ENCODE data around the gene GDF7.

The GDF7 gene

GRCh38 chr2:20650877-20651730 is 15.8 kb upstream of the GDF7 start, which contains the start of gene HS1BP3:
Gene HS1BP3, minus strand, starts transcription at chr2:20651098. Its CDS starts 35 bp downstream, at chr2:20651063.
- no peaks in the 10 kb centered on the region for H3K27me3 ChIP-seq (ENCODE audit: control insufficient read depth, insufficient read depth, low read length)
- H3K36me3 ChIP-seq (ENCODE audit: control insufficient read depth, insufficient read depth, low read length) = no peaks in the 10 kb centered on the region; the same call in 1 of the 2 replicates
- peaks cover 2% of the 10 kb centered on the region; the same call in 1 of the 2 replicates for H3K4me1 ChIP-seq (ENCODE audit: control insufficient read depth, insufficient read depth, low read length)
- H3K27ac ChIP-seq (ENCODE audit: low read length) = no peak within 1 kb of the TSS
- WGBS (ENCODE audit: insufficient coverage, insufficient read length) = no CpG with 5 or more reads among the region's 72 CpGs
- H3K9me3 ChIP-seq (ENCODE audit: control insufficient read depth, insufficient read depth, low read length) = no peaks in the 10 kb centered on the region
- H3K4me3 ChIP-seq (ENCODE audit: low read length) = peak within 1 kb of the TSS; percentile 57; the same call in 1 of the 2 replicates
- no peak for DNase-seq (ENCODE audit: low read depth, low spot score)

- no CpG with 5 or more reads among the region's 7 CpGs for WGBS (ENCODE audit: insufficient coverage, insufficient read length)
- DNase-seq (ENCODE audit: low read depth, low spot score) = no peak
- no peak overlapping the region for H3K27ac ChIP-seq (ENCODE audit: low read length)
- no peak overlapping the region; the same call in 1 of the 2 replicates for H3K4me3 ChIP-seq (ENCODE audit: low read length)
- H3K4me1 ChIP-seq (ENCODE audit: control insufficient read depth, insufficient read depth, low read length) = peaks cover 2% of the 10 kb centered on the region; the same call in 1 of the 2 replicates
- H3K9me3 ChIP-seq (ENCODE audit: control insufficient read depth, insufficient read depth, low read length) = no peaks in the 10 kb centered on the region
- no peaks in the 10 kb centered on the region; the same call in 1 of the 2 replicates for H3K36me3 ChIP-seq (ENCODE audit: control insufficient read depth, insufficient read depth, low read length)
- H3K27me3 ChIP-seq (ENCODE audit: control insufficient read depth, insufficient read depth, low read length) = no peaks in the 10 kb centered on the region
Observed at GRCh38 chr2:20651731-20652099, 15.2 kb upstream of the GDF7 start.

- Histone ChIP-seq H3K4me1 (ENCODE audit: control insufficient read depth, insufficient read depth, low read length) (peaks cover 2% of the 10 kb centered on the region; the same call in 1 of the 2 replicates), H3K4me3 (ENCODE audit: low read length) (no peak overlapping the region), H3K27me3 (ENCODE audit: control insufficient read depth, insufficient read depth, low read length) (no peaks in the 10 kb centered on the region), H3K36me3 (ENCODE audit: control insufficient read depth, insufficient read depth, low read length) (no peaks in the 10 kb centered on the region), H3K27ac (ENCODE audit: low read length) (no peak overlapping the region), H3K9me3 (ENCODE audit: control insufficient read depth, insufficient read depth, low read length) (no peaks in the 10 kb centered on the region)
- DNase-seq (ENCODE audit: low read depth, low spot score) = no peak
- WGBS (ENCODE audit: insufficient coverage, insufficient read length) = no CpG with 5 or more reads among the region's 7 CpGs
Observed at GRCh38 chr2:20652141-20652540, 14.8 kb upstream of the GDF7 start.

DNA sequence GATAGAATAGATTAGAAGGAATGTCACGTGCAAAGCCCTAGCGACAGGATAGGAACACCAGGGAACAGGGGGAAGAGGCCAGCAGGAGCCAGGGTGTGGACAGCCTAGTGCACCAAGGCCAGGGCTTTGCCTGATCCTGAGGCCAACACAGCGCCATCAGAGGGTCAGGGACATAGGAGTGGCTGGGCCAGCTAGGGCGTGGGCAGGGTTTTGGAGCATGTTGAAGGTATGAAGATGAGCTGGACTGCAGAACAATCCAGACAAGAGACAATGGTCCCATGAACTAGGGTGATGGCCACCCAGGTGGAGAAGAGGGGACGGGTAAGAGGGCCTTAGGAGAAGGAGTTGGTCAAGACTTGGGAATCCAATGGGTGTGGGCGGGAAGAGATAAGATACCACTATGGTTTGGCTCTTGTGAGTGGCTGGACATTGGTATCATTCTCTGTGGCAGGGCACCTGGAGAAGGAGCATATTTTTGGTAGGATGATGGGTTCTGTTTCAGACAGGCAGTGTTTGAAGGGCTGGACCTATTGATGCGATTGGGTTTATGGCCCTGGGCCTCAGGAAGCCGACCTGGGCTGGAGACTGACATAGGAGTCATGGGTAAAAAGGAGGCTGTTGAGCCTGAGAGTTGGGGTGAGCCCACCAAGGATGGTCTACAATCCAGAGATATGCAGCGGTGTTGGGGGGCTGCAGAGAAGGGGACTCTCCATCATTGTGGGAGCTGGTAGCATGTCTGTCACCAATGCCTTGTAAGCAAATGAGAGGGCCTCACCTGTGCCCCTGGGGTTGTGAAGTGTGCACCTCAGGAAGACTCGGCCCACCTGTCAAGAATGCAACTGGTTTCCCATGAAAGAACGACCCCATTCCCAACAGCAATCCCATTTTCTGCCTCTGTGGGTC is 14.0 kb upstream of the GDF7 start:
- Histone ChIP-seq H3K27ac (ENCODE audit: low read length) (no peak overlapping the region), H3K4me3 (ENCODE audit: low read length) (no peak overlapping the region), H3K36me3 (ENCODE audit: control insufficient read depth, insufficient read depth, low read length) (no peaks in the 10 kb centered on the region), H3K4me1 (ENCODE audit: control insufficient read depth, insufficient read depth, low read length) (peaks cover 4% of the 10 kb centered on the region), H3K9me3 (ENCODE audit: control insufficient read depth, insufficient read depth, low read length) (no peaks in the 10 kb centered on the region), H3K27me3 (ENCODE audit: control insufficient read depth, insufficient read depth, low read length) (no peaks in the 10 kb centered on the region)
- no peak for DNase-seq (ENCODE audit: low read depth, low spot score)
- WGBS (ENCODE audit: insufficient coverage, insufficient read length) = no CpG with 5 or more reads among the region's 11 CpGs

DNA sequence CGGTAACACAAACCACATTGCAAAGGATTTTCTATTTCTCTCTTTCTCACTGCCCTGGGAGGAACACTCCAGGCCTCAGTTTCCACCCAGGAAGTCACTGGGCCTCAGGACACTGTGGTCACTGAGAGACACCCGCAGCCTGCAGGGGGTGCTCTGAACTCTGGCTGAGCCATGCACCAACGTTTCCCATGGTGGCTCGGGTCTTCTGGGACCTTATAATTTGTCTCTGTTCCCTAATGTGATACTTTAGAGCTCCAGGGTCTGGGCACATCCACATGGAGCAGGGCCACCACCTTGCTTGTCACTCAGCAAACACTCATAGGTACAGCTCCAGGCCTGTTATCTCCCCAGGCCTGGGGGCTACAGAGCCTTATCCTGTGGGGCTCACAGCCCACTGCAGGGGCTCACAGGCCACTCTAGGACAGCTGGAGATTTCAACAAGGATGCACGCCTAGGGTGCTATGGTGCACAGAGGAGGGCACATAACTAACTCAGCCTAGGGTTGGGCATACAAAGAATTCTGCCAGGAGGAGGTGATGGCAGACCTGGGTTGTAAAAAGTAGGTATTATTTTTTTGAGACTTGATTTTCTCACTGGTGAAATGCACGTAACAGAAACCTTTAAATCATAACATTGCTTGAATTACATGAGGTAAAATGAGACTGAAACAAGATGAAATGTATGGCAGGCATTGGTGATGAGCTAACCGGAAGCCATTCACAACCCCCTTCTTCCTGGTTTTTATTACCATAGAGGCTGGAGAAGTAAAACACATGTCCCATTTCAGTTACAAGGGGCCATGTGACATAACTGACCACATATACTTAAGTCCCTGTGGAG is 13.0 kb upstream of the GDF7 start:
- H3K4me3 ChIP-seq (ENCODE audit: low read length) = no peak overlapping the region

DNA sequence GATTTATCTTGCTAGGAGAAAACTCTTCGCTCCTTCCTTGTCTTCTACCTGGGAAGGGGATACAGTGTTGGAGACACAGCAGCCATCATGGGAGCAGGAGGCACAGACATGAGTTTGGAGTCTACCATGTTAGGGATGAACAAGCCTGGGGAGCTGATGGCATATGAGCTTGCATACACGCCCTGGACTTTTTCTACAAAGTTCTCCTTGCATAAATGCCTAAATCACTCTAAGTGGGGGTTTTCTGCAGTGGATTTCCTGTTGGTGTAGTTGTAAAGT is 12.5 kb upstream of the GDF7 start:
- Histone ChIP-seq H3K36me3 (ENCODE audit: control insufficient read depth, insufficient read depth, low read length) (no peaks in the 10 kb centered on the region), H3K27ac (ENCODE audit: low read length) (no peak overlapping the region), H3K9me3 (ENCODE audit: control insufficient read depth, insufficient read depth, low read length) (no peaks in the 10 kb centered on the region), H3K27me3 (ENCODE audit: control insufficient read depth, insufficient read depth, low read length) (no peaks in the 10 kb centered on the region), H3K4me3 (ENCODE audit: low read length) (no peak overlapping the region), H3K4me1 (ENCODE audit: control insufficient read depth, insufficient read depth, low read length) (peaks cover 4% of the 10 kb centered on the region)
- no CpG with 5 or more reads among the region's 2 CpGs for WGBS (ENCODE audit: insufficient coverage, insufficient read length)
- no peak for DNase-seq (ENCODE audit: low read depth, low spot score)

More for the DNA sequence above, 13.0 kb upstream of the GDF7 start:
- no peak for DNase-seq (ENCODE audit: low read depth, low spot score)
- Histone ChIP-seq H3K27me3 (ENCODE audit: control insufficient read depth, insufficient read depth, low read length) (no peaks in the 10 kb centered on the region), H3K27ac (ENCODE audit: low read length) (no peak overlapping the region), H3K4me1 (ENCODE audit: control insufficient read depth, insufficient read depth, low read length) (peaks cover 4% of the 10 kb centered on the region), H3K9me3 (ENCODE audit: control insufficient read depth, insufficient read depth, low read length) (no peaks in the 10 kb centered on the region), H3K36me3 (ENCODE audit: control insufficient read depth, insufficient read depth, low read length) (no peaks in the 10 kb centered on the region)
- WGBS (ENCODE audit: insufficient coverage, insufficient read length) = no CpG with 5 or more reads among the region's 7 CpGs

DNA sequence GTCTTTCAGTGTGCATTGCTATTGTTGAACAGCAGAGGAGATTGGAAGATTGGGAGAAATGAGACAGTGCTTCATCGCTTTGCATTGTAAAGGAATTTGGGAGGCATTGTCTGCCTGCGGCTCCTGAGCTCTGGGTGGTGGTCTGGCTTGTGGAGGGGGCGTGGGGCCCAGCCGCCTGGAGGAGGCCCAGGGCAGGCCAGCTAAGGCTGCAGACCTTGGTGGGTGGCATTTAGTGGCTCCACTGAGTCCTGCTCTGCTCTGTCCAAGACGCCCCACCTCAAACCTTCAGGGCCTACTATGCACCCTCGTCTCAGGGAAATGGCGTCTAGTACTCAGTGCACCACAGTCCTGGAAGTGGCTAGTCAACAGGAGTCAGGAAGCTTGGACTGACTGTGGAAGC is 10.4 kb upstream of the GDF7 start:
- Histone ChIP-seq H3K4me1 (ENCODE audit: control insufficient read depth, insufficient read depth, low read length) (peaks cover 4% of the 10 kb centered on the region), H3K36me3 (ENCODE audit: control insufficient read depth, insufficient read depth, low read length) (no peaks in the 10 kb centered on the region), H3K27me3 (ENCODE audit: control insufficient read depth, insufficient read depth, low read length) (no peaks in the 10 kb centered on the region; the same call in 1 of the 2 replicates), H3K27ac (ENCODE audit: low read length) (no peak overlapping the region), H3K9me3 (ENCODE audit: control insufficient read depth, insufficient read depth, low read length) (no peaks in the 10 kb centered on the region), H3K4me3 (ENCODE audit: low read length) (no peak overlapping the region)
- WGBS (ENCODE audit: insufficient coverage, insufficient read length) = no CpG with 5 or more reads among the region's 7 CpGs
- DNase-seq (ENCODE audit: low read depth, low spot score) = no peak

DNA sequence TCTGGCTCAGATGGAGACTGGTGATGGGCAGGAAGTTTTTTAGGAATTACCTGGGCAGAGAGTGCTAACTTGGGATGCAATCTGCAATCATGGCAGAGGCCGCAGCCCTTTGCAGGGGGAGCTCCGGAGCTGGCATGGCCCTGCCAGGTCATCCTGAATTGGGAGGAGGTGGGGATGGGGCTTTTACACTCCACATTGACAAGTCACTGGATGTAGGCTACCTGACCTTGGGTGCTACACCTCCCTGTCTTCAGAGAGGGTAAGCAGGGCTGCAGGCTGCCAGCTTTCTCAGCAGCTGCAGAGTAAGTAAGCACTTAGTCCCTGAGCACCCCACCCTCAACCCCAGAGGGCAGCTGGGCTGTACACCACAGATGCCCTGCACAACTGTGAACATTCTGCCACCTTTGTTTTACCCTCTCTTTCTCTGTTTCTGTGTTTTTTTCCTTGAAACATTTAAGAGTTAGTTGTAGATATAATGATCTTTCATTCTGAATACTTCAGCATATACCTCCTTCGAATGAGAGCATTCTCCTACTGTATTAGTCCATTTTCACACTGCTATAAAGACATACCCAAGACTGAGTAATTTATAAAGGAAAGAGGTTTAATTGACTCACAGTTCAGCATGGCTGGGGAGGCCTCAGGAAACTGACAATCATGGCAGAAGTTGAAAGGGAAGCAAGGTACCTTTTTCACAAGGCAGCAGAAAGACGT is 9.3 kb upstream of the GDF7 start:
- Histone ChIP-seq H3K9me3 (ENCODE audit: control insufficient read depth, insufficient read depth, low read length) (no peaks in the 10 kb centered on the region), H3K27ac (ENCODE audit: low read length) (no peak overlapping the region), H3K4me1 (ENCODE audit: control insufficient read depth, insufficient read depth, low read length) (peaks cover 2% of the 10 kb centered on the region), H3K4me3 (ENCODE audit: low read length) (no peak overlapping the region), H3K36me3 (ENCODE audit: control insufficient read depth, insufficient read depth, low read length) (no peaks in the 10 kb centered on the region), H3K27me3 (ENCODE audit: control insufficient read depth, insufficient read depth, low read length) (peaks cover 6% of the 10 kb centered on the region; the same call in 1 of the 2 replicates)
- DNase-seq (ENCODE audit: low read depth, low spot score) = no peak
- WGBS (ENCODE audit: insufficient coverage, insufficient read length) = no CpG with 5 or more reads among the region's 4 CpGs

DNA sequence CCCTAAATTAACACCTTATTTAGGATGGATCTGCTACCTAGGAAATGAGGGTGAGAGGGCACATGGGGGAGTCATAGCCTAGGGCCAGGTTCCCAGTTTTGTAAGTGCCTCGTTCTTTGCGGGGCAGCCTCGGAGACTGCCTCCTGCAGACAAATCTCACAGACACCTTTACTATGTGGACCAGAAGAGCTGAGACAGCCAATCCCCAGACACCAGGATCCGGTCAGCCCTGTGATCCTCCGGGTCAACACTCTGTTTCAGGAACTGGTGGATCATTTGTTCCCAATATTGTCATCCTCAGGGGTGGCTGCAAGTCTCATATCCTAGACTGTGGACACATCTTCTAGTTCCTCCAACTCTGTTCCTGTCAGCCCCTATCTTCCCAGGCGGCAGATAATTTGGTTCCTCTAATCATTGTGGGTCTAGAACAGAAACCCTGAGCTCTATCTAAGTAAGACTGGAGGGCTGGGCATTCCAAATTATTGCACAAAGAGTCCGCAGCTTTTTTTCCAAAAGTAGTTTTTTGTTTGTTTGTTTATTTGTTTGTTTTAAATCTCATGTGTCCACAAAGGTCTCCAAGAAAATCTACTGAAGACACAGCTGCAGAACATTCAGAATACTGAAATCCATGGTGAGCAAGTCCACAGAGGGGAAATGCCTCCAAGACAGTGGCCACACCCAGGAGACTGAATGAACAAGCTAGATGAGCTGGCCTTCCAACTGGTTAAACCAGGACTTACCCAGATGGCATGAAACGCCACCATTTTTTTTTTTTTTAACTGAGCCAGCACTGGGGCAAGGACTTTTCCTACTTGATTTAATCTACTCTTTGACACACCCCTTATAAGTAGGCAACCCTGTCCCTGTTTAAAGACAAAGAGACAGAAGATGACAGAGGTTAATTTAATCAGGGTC is 6.2 kb upstream of the GDF7 start:
- Histone ChIP-seq H3K36me3 (ENCODE audit: control insufficient read depth, insufficient read depth, low read length) (no peaks in the 10 kb centered on the region; the same call in 1 of the 2 replicates), H3K27ac (ENCODE audit: low read length) (no peak overlapping the region), H3K4me1 (ENCODE audit: control insufficient read depth, insufficient read depth, low read length) (peaks cover 7% of the 10 kb centered on the region), H3K9me3 (ENCODE audit: control insufficient read depth, insufficient read depth, low read length) (no peaks in the 10 kb centered on the region), H3K27me3 (ENCODE audit: control insufficient read depth, insufficient read depth, low read length) (peaks cover 37% of the 10 kb centered on the region), H3K4me3 (ENCODE audit: low read length) (no peak overlapping the region)
- WGBS (ENCODE audit: insufficient coverage, insufficient read length) = no CpG with 5 or more reads among the region's 8 CpGs
- no peak for DNase-seq (ENCODE audit: low read depth, low spot score)
